Keratinocyte (primary cell): ENCODE results near the gene CREB3L2. TPM values are rescaled to one million over a fixed set of nuclear protein-coding genes. Genes with fewer than 3 reads are reported as not detected.

Source experiments
- DNase-seq: peaks from one replicate; pipeline ENCODE4 v3.0.0-alpha.2; 2011; ENCODE audit warnings: low read depth, missing footprints, low spot score
- FAIRE-seq: peaks from 2 replicates; lab custom pipeline; 2011; peaks lifted over from hg19 to GRCh38; lab: Jason Lieb, UNC
- H2AFZ ChIP-seq: 2 replicates; pipeline ENCODE4 v1.6.0; 2012; ENCODE audit warnings: low read length, control low read depth, inconsistent platforms; ENCODE audit not compliant: control insufficient read depth
- H3K27ac ChIP-seq: 2 replicates; pipeline ENCODE4 v1.5.1; 2011; ENCODE audit warnings: low read length; ENCODE audit not compliant: control insufficient read depth, insufficient read depth
- H3K27me3 ChIP-seq: 3 replicates; pipeline ENCODE4 v1.6.0; 2011; ENCODE audit warnings: low read length; ENCODE audit not compliant: control insufficient read depth, insufficient read depth; ENCODE audit errors: extremely low read depth
- H3K36me3 ChIP-seq, 2 experiments: 2 replicates in 1 of 2; 3 replicates in 1 of 2; pipeline ENCODE4 v1.5.1; 2011; ENCODE audit warnings: low read length in 2 of 2, mild to moderate bottlenecking in 1 of 2; ENCODE audit not compliant: control insufficient read depth in 2 of 2, insufficient read depth in 2 of 2; ENCODE audit errors: extremely low read depth in 1 of 2
- H3K4me1 ChIP-seq: 3 replicates; pipeline ENCODE4 v1.5.1; 2011; ENCODE audit warnings: low read length; ENCODE audit not compliant: control insufficient read depth, insufficient read depth; ENCODE audit errors: extremely low read depth
- H3K4me2 ChIP-seq: 3 replicates; pipeline ENCODE4 v1.6.0; 2011; ENCODE audit warnings: low read depth, low read length; ENCODE audit not compliant: control insufficient read depth, insufficient read depth; ENCODE audit errors: extremely low read depth
- H3K4me3 ChIP-seq, 3 experiments: fragments of 200-600 bp in 1 of 3; sonication (generic) in 1 of 3; 2 replicates in 2 of 3; 3 replicates in 1 of 3; pipeline ENCODE4 v1.5.1; 2011 to 2016; ENCODE audit warnings: low read length in 3 of 3, mild to moderate bottlenecking in 3 of 3, control low read depth in 2 of 3, inconsistent platforms in 1 of 3, low read depth in 1 of 3, mixed read lengths in 1 of 3, mixed run types in 1 of 3, moderate library complexity in 1 of 3; ENCODE audit not compliant: control insufficient read depth in 2 of 3, insufficient read depth in 2 of 3; ENCODE audit errors: extremely low read depth in 1 of 3
- H3K79me2 ChIP-seq: 2 replicates; pipeline ENCODE4 v1.6.0; 2012; ENCODE audit warnings: low read length; ENCODE audit not compliant: control insufficient read depth, insufficient read depth
- H3K9ac ChIP-seq: 3 replicates; pipeline ENCODE4 v1.6.0; 2011; ENCODE audit warnings: low read length; ENCODE audit not compliant: control insufficient read depth, insufficient read depth; ENCODE audit errors: extremely low read depth
- H3K9me1 ChIP-seq: 3 replicates; pipeline ENCODE4 v1.6.0; 2011; ENCODE audit warnings: low read length; ENCODE audit not compliant: control insufficient read depth, insufficient read depth; ENCODE audit errors: extremely low read depth
- H3K9me3 ChIP-seq: 2 replicates; pipeline ENCODE4 v1.5.1; 2012; ENCODE audit warnings: low read depth, low read length; ENCODE audit not compliant: control insufficient read depth
- H4K20me1 ChIP-seq: 3 replicates; pipeline ENCODE4 v1.6.0; 2011; ENCODE audit warnings: low read length; ENCODE audit not compliant: control insufficient read depth, insufficient read depth; ENCODE audit errors: extremely low read depth
- CTCF ChIP-seq, 3 experiments: IDR thresholded peaks in 1 of 3; conservative IDR thresholded peaks in 1 of 3; optimal IDR thresholded peaks in 1 of 3; 2 replicates in 2 of 3; 3 replicates in 1 of 3; pipeline versions ENCODE3 to v1.5.1; 2011; ENCODE audit warnings: low read length in 3 of 3, mild to moderate bottlenecking in 3 of 3, moderate library complexity in 2 of 3, control low read depth in 1 of 3, inconsistent platforms in 1 of 3; ENCODE audit not compliant: insufficient read depth in 2 of 3; ENCODE audit errors: extremely low read depth in 1 of 3
- EZH2 ChIP-seq: IDR thresholded peaks from one replicate; pipeline ENCODE4 v1.6.1; 2012; ENCODE audit warnings: inconsistent platforms, mild to moderate bottlenecking, low read length, moderate library complexity
- dilution Hi-C: fragments of 300-500 bp; cut with MboI; formaldehyde crosslinking; loops from one replicate; pipeline ENCODE4 v1.7.0; 2020; ENCODE audit warnings: low sequenced_read_pairs; ENCODE audit not compliant: extremely low pct_ligation_motif_present
- polyA plus RNA-seq, 5 experiments: library from polyadenylated mRNA; depleted of rRNA in 3 of 5; stranded (reverse) in 3 of 5; stranded (forward) in 1 of 5; unstranded in 1 of 5; fragments of >200 nt; gene quantifications; 1 replicate in 1 of 5; 2 replicates in 3 of 5; 3 replicates in 1 of 5; pipeline versions ENCODE4 v1.2.1 to v1.2.3, GENCODE V29; 2011 to 2012; ENCODE audit warnings: missing spikeins in 2 of 5, low read depth in 1 of 5, low replicate concordance in 1 of 5

CREB3L2 gene
- polyA plus RNA-seq, 1 donor (not counting 4 experiments of a cell fraction or from before 2014, with no cell fraction given), result 12.8 TPM

- dilution Hi-C loops, result no loop called here
- no peak overlapping the region for H3K27ac ChIP-seq
- no peak overlapping the region for H3K9ac ChIP-seq
- H3K36me3 ChIP-seq, result no peaks in the 10 kb centered on the region
- peaks cover 20% of the 10 kb centered on the region for H3K79me2 ChIP-seq
- no peak overlapping the region for H3K4me2 ChIP-seq
- H2AFZ ChIP-seq, result no peak overlapping the region
- TF ChIP-seq CTCF (optimal IDR thresholded peaks at IDR 0.05 in 1 of 3, IDR thresholded peaks at IDR 0.05 in 1 of 3, conservative IDR thresholded peaks at IDR 0.05 in 1 of 3; ENCODE audit: extremely low read depth in 1 of 3, insufficient read depth in 2 of 3, low read length in 3 of 3) (no peak), EZH2 (no peak)
- no peaks in the 10 kb centered on the region for H3K27me3 ChIP-seq
- H3K9me1 ChIP-seq, result peaks cover 2% of the 10 kb centered on the region
- H3K4me1 ChIP-seq, result peaks cover 26% of the 10 kb centered on the region
- FAIRE-seq (no peak), DNase-seq (no peak)
- no peaks in the 10 kb centered on the region for H3K9me3 ChIP-seq
- no peak overlapping the region for H3K4me3 ChIP-seq
- H4K20me1 ChIP-seq, result no peaks in the 10 kb centered on the region
Measured at GRCh38 chr7:137936509-137937201, 65.2 kb downstream of the CREB3L2 start.

DNA sequence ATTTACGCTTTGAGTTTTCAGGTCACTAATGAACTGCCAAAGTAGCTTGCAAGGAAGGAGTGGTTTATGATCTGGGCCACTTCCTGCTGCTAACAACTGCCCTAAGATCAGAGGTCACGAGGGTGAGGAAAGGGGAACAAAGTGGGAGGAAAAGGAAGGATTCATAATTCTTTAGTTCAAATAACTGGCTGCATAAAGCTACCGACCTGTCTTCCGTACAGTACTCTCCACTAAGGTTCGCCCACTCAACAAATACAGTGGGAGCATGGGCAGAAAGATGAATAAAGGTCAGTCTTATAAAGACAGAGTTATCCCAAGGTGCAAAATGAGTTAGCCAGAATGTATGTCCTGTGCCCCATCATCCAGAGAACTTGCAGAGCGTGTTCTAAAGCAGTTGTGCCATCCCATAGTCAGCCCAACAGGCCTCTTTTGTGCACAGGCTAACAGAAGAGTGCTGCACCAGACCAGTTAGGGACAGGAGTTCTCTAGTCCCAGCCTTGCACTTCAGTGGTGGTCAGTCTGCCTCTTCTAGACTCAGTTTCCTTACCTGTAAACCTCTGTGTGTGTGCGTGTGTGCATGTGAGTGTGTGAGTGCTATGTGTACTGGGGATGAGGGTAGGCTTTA is 65.9 kb downstream of the CREB3L2 start:
- H3K9me3 ChIP-seq, result no peaks in the 10 kb centered on the region
- no peak overlapping the region for H3K9ac ChIP-seq
- DNase-seq, result no peak
- H3K9me1 ChIP-seq, result peaks cover 2% of the 10 kb centered on the region
- H3K4me1 ChIP-seq, result peaks cover 26% of the 10 kb centered on the region
- H3K4me3 ChIP-seq, result no peak overlapping the region
- FAIRE-seq, result no peak
- H3K79me2 ChIP-seq, result peaks cover 20% of the 10 kb centered on the region
- H3K4me2 ChIP-seq, result no peak overlapping the region
- H2AFZ ChIP-seq, result no peak overlapping the region
- no peak for TF ChIP-seq EZH2
- TF ChIP-seq CTCF (optimal IDR thresholded peaks at IDR 0.05 in 1 of 3, IDR thresholded peaks at IDR 0.05 in 1 of 3, conservative IDR thresholded peaks at IDR 0.05 in 1 of 3; ENCODE audit: extremely low read depth in 1 of 3, insufficient read depth in 2 of 3, low read length in 3 of 3), result no peak
- no peaks in the 10 kb centered on the region for H3K27me3 ChIP-seq
- H4K20me1 ChIP-seq, result no peaks in the 10 kb centered on the region
- H3K27ac ChIP-seq, result no peak overlapping the region
- dilution Hi-C loops, result no loop called here
- H3K36me3 ChIP-seq, result no peaks in the 10 kb centered on the region
